Stimulated activated CD4-positive, alpha-beta T cell treated with anti-CD3 and anti-CD28 coated beads, Interleukin-4, amount 100 ng/mL, for 24 hours (primary cell): ENCODE data around the gene HDGFL2.

ENCODE experiments used
- DNase-seq: peaks from one replicate; pipeline ENCODE4 v3.0.0-alpha.2; 2020

HDGFL2 gene

GRCh38 chr19:4499855-4500254 lies 27.8 kb downstream of the HDGFL2 start:
- no peak for DNase-seq

GRCh38 chr19:4500841-4501591 lies 28.9 kb downstream of the HDGFL2 start:
- no peak for DNase-seq

- no peak for DNase-seq
These were observed 29.6 kb downstream of the HDGFL2 start for GRCh38 chr19:4501691-4502090.

- no peak for DNase-seq
These were observed 30.4 kb downstream of the HDGFL2 start for GRCh38 chr19:4502282-4503131.

DNA sequence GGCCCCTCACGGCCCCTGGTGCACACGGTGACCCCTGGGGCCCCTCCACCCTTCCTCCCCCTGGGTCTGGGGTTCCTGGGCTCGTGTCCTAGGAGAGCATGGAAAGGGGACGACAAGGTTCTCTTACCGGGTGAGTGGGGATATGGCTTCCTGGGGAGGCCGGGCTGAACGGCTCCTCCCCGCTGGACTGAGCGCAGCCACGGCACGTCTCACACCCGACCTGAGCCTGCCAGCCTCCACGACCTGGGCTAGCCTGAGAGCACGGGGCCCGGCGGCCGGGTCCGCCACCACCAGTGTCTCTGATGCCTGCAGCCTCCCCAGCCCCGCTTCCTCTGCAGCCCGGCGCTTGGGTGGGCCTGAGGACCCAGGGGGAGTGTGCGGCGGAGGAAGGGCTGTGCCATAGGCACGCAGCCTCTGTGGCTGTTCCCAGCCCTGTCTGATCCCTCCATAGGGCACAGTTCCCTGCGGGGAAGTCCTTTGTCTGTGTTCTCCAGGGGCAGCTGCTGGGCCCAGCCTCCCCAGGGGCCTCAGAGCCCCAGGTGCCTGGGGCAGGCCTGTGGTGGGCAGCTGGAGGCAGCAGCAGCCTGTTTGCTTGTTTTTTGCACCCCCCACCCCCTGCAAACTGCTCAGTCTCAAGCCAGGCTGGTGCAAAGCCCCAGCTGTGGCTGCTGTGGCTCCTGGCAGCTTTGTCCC lies 31.2 kb downstream of the HDGFL2 start:
- no peak for DNase-seq

DNA sequence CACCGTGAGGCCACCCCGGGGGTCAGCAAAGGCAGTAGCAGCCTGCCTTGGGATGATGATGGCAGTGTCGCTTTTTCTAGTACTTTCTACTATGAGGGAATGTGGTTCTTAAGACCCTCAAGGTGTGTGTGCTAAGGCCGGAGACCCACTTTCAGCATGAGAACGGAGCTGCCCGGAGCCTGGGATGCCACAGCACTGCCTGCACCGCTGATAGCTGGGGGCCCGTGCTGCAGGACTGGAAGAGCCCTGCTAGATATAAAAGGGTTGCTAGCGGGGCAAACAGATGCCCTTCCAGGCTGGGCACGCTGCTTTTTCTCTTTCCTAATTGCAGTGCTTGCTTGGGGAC lies 31.7 kb downstream of the HDGFL2 start:
- no peak for DNase-seq

- no peak for DNase-seq
These were observed 32.2 kb downstream of the HDGFL2 start for GRCh38 chr19:4504297-4504701.

DNA sequence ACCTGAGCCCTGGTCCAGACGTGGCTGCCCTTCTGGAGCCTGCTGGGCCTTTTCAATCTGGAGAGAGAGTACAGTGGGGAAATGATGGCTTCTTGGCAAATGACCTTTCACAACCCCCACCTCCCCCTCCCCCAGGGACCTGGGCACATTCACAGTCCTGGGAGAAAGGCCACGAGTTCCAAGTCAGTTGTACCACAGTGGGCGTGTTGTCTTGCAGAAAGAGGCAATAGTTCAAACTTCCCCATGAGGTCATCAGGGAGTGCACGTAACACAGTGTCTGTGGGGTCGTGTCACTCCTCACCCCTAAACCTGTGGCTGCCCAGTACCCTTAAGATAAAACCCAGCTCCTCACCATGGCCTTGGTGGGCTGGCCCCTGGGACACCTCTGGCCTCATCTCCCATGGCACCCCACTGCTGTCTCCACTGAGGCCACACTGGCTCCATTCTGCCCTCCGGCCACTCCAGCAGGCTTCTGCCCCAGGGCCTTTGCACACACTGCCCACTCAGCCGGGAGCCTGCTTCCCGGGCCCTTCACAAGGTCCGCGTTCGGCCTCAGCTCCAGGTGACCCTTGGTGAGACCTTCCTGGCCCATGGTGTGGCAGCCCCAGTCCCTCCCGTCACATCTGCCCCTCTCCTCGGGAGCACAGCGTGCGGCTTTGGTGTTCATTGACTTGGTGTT lies 32.9 kb downstream of the HDGFL2 start:
- no peak for DNase-seq

GRCh38 chr19:4505570-4506448 lies 33.7 kb downstream of the HDGFL2 start:
- no peak for DNase-seq

DNA sequence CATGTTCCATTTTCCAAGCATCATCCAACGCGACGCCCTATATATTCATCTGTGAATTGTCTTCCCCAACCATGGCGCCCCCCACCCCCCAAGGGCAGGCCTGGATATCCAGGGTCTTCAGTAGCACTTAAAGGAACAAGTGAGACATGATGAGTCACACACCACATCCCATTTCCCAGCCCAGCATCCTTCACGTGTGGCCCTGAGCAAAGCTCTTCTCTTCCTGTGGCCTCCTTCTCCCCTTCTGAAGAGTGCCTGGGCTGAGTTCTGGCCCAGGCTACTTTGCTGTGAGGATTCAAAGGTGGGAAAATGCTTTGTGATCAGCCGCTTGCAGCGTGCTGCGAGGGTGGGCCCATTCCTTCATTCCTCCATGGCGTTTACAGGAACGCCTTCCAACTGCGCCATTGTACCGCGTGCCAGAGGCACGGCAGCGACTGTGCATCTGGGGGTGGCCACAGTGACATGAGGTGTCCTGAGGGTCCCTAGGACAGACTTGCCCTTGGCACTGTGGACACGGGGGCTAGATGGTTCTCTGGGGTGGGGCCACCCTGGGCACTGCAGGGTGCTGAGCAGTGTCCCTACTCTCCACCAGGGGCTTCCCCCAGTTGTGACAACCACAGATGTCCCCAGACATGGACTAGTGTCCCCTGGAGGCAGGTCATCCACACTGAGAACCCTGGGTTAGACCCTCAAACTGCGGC lies 34.5 kb downstream of the HDGFL2 start:
- DNase-seq, result no peak

- DNase-seq, result no peak
These were observed 35.0 kb downstream of the HDGFL2 start for GRCh38 chr19:4507150-4507452.

GRCh38 chr19:4507804-4508203 lies 35.7 kb downstream of the HDGFL2 start:
- DNase-seq, result no peak

DNA sequence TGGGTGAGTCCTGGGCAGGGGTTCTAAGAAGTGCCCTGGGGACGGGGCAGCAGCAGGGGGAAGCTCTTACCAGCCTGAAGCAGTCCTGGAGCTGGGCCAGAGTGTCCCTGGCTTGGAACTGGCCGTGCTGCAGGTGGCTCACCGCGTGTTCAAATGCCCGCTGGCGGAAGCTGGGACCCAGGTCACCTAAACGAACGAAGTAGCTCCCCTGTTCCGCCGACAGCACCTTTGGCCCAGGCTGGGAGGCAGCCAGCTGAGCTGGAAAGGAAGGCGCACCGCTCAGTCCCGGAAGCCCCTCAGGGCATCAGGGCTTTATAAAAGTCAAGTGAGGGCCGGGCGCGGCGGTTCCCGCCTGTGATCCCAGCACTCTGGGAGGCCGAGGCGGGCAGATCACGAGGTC lies 36.6 kb downstream of the HDGFL2 start:
- DNase-seq, result no peak

DNA sequence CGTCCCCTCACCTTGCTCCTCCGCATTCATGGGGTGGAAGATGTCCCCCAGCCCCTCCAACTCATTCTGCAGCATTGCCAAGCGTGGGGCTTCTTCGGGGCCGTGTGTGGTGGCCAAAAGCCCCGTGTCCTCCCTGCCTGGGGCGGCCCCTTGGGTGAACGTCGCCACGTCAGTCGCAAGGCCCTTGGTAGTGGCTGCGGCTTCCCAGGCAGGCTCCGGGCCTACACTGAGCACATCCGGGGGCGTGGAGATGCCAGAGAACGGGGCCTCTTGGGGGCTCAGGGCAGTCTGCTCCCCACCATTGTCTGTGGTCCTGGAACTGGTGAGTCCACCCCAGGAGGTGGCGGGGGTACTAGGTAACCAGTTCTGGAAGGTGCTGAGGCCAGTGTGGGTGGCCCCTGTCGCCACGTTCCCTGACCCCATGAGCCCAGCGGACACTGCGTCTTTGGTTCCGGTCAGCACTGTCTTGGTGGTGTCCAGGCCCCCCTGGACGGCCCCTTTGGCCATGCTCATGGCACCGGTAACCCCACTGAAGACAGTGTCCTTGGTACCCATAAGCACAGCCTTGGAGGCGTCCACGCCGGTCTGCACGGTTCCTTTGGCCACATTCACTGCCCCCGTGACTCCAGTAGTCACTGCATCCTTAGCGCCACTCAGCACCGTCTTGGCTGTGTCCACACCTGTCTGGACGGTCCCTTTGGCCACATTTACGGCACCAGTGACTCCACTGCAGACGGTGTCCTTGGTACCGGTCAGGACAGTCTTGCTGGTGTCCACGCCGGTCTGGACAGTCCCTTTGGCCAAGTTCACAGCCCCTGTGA lies 38.5 kb downstream of the HDGFL2 start:
- DNase-seq, result no peak

DNA sequence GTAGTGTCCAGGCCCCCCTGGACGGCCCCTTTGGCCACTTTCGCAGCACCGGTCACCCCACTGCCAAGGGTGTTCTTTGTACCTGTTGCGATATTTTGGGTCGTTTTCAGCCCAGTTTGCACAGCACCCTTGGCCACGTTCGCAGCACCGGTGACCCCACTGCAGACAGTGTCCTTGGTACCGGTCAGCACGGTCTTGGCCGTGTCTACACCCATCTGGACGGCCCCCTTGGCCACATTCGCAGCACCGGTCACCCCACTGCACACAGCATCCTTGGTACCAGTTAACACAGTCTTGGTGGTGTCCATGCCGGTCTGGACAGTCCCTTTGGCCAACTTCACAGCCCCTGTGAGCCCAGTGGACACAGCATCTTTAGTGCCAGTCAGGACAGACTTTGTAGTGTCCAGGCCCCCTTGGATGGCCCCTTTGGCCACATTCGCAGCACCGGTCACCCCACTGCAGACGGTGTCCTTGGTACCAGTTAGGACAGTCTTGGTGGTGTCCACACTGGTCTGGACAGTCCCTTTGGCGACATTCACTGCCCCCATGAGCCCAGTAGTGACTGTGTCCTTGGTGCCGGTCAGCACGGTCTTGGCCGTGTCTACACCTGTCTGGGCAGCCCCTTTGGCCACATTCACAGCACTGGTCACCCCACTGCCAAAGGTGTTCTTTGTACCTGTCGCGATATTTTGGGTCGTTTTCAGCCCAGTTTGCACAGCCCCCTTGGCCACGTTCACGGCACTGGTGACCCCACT lies 39.4 kb downstream of the HDGFL2 start:
- DNase-seq, result no peak

GRCh38 chr19:4512070-4512469 lies 40.0 kb downstream of the HDGFL2 start:
- no peak for DNase-seq

- DNase-seq, result no peak
These were observed 41.2 kb downstream of the HDGFL2 start for GRCh38 chr19:4513248-4513647.

DNA sequence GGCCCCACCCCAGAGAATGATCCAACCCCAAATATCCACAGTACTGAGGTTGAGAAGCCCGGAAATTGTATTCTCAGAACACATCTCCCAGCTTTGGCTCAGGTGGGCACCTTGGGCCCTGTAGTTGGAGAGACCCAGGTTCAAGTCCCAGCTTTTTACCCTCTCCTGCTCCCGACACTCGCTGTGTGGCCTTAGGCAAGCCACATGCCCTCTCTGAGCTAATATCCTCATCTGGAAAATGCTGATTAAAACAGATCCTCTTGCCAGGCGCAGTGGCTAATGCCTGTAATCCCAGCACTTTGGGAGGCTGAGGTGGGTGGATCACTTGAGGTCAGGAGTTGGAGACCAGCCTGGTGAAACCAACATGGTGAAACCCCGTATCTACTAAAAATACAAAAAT lies 43.6 kb downstream of the HDGFL2 start:
- no peak for DNase-seq

- no peak for DNase-seq
These were observed 44.3 kb downstream of the HDGFL2 start for GRCh38 chr19:4516199-4516938.
